Activated CD4-positive, alpha-beta T cell treated with anti-CD3 and anti-CD28 coated beads, Interleukin-2, amount 10 ng/mL, durations not matched to agents 7 days and 5 days (primary cell): ENCODE results near the gene PIK3R5. TPM values are rescaled to one million over a fixed set of nuclear protein-coding genes. Genes with fewer than 3 reads are reported as not detected.

Source experiments
- CTCF ChIA-PET: fragments of 350-600 bp; sonication (Branson Sonifier 250); formaldehyde crosslinking; loops from one replicate; lab custom pipeline; 2021; ENCODE audit warnings: antibody characterized with exemption; lab: Charles Lee
- POLR2A ChIA-PET: fragments of 350-600 bp; sonication (Branson Sonifier 250); formaldehyde crosslinking; loops from one replicate; lab custom pipeline; 2021; ENCODE audit warnings: antibody characterized with exemption; lab: Charles Lee
- DNase-seq: peaks from one replicate; pipeline ENCODE4 v3.0.0-alpha.2; 2020
- H3K27ac Mint-ChIP-seq: one replicate; pipeline ENCODE4 v1.8.0; 2021; ENCODE audit warnings: mild to moderate bottlenecking, moderate library complexity, mixed read lengths
- H3K27me3 Mint-ChIP-seq: one replicate; pipeline ENCODE4 v1.8.0; 2021; ENCODE audit warnings: mixed read lengths
- H3K36me3 Mint-ChIP-seq: one replicate; pipeline ENCODE4 v1.8.0; 2021; ENCODE audit warnings: low read depth, mixed read lengths
- H3K4me1 Mint-ChIP-seq: one replicate; pipeline ENCODE4 v1.8.0; 2021; ENCODE audit warnings: mixed read lengths
- H3K4me3 Mint-ChIP-seq: one replicate; pipeline ENCODE4 v1.8.0; 2021; ENCODE audit warnings: mild to moderate bottlenecking, moderate library complexity, mixed read lengths
- H3K9me3 Mint-ChIP-seq: one replicate; pipeline ENCODE4 v1.8.0; 2021; ENCODE audit warnings: mixed read lengths
- total RNA-seq, 2 experiments: library from RNA; stranded (reverse); gene quantifications; one replicate each; pipeline ENCODE4 v1.2.3, GENCODE V29; 2021

The PIK3R5 gene
- total RNA-seq, 2 experiments from 2014 or later, result 73.4 to 77.6 TPM

DNA sequence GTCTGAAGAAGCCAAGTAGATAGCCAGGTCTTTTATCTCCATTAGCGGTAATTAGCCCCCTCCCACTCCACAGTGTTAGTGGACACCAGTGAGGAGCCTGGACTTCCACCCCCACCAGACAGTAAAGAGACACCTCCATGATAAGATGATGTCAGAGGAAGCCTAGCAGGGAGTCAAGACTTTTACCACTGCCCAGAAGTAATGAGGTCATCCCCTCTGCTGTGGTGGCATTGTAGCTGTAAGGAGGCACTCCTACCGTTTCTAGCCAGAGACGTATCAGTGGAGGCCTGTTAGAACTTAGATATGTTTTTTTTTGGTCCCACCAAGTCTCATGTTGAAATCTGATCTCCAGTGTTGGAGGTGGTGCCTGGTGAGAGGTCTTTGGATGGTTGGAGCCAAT, 38.1 kb downstream of the PIK3R5 start:
- H3K36me3 Mint-ChIP-seq, result peaks cover 60% of the 10 kb centered on the region
- H3K4me3 Mint-ChIP-seq, result no peak overlapping the region
- no peak for DNase-seq
- CTCF ChIA-PET, result interaction anchor here (0.6 kb wide), 1 partner anchor 65 kb away, joined by 3 read pairs; no protein-coding TSS in a partner anchor
- no peaks in the 10 kb centered on the region for H3K27me3 Mint-ChIP-seq
- H3K9me3 Mint-ChIP-seq, result peaks cover 45% of the 10 kb centered on the region
- H3K4me1 Mint-ChIP-seq, result peaks cover 29% of the 10 kb centered on the region
- POLR2A ChIA-PET, result no interaction called here
- H3K27ac Mint-ChIP-seq, result no peak overlapping the region

DNA sequence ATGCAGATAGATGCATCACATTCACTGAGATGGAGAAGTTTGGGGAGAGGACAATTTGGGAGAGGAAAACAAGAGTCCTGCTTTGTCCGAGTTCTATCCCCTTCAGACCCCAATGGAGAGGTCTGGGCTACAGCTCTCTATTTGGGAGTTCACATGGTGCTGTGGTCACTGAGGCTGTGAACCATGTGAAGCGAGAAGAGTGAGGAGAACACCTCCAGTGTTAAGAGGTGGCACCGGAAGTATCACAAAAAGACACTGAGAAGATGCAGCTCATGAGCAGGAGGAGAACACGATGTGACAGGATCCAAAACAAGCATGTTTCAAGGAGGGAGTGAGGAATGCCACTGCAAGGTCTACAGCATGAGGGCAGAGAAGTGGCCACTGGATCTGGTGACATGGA, 39.7 kb downstream of the PIK3R5 start:
- H3K27me3 Mint-ChIP-seq, result no peaks in the 10 kb centered on the region
- no peak for DNase-seq
- POLR2A ChIA-PET, result no interaction called here
- CTCF ChIA-PET, result interaction anchor here (1.1 kb wide), 1 partner anchor 13 kb away, joined by 4 read pairs; no protein-coding TSS in a partner anchor
- peaks cover 24% of the 10 kb centered on the region for H3K4me1 Mint-ChIP-seq
- no peak overlapping the region for H3K27ac Mint-ChIP-seq
- peaks cover 57% of the 10 kb centered on the region for H3K36me3 Mint-ChIP-seq
- H3K9me3 Mint-ChIP-seq, result peaks cover 38% of the 10 kb centered on the region
- H3K4me3 Mint-ChIP-seq, result no peak overlapping the region

DNA sequence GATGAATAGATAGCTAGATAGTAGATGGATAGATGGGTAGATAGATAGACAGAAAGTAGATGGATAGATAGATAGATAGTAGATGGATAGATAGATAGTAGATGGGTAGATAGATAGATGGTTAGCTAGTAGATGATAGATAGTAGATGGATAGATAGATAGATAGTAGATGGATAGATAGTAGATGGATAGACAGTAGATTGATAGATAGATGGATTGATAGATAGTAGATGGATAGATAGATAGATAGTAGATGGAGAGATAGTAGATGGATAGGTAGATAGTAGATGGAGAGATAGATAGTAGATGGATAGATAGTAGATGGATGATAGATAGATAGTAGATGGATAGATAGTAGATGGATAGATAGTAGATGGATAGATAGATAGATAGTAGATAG, 40.4 kb downstream of the PIK3R5 start:
- no peaks in the 10 kb centered on the region for H3K27me3 Mint-ChIP-seq
- ChIA-PET POLR2A (no interaction called here), CTCF (interaction anchor here (1.1 kb wide), 1 partner anchor 12 kb away, joined by 4 read pairs; no protein-coding TSS in a partner anchor)
- H3K4me1 Mint-ChIP-seq, result peaks cover 20% of the 10 kb centered on the region
- no peak for DNase-seq
- no peak overlapping the region for H3K4me3 Mint-ChIP-seq
- H3K27ac Mint-ChIP-seq, result no peak overlapping the region
- peaks cover 34% of the 10 kb centered on the region for H3K9me3 Mint-ChIP-seq
- H3K36me3 Mint-ChIP-seq, result peaks cover 51% of the 10 kb centered on the region

DNA sequence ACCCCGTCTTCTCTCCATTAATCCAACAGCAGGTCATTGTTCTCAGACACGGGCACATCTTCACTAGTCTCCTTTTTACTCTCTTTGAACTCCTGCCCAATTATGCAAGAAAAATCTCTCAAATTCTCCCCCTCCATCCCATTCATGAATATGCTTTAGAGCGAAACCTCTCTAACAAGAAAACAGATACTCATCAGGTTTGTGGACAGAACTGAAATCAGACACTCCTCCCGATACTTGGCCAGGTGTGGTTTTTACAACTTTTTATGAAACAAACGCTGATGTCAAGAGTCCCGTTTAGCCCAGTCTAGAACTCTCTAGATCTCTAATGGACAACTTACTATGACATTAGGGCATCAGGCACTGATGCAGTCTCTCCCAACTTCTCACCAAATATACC, 40.9 kb downstream of the PIK3R5 start:
- CTCF ChIA-PET, result no interaction called here
- no peak for DNase-seq
- H3K27me3 Mint-ChIP-seq, result no peaks in the 10 kb centered on the region
- H3K4me1 Mint-ChIP-seq, result peaks cover 16% of the 10 kb centered on the region
- H3K4me3 Mint-ChIP-seq, result no peak overlapping the region
- H3K27ac Mint-ChIP-seq, result no peak overlapping the region
- POLR2A ChIA-PET, result no interaction called here
- peaks cover 51% of the 10 kb centered on the region for H3K36me3 Mint-ChIP-seq
- peaks cover 30% of the 10 kb centered on the region for H3K9me3 Mint-ChIP-seq

DNA sequence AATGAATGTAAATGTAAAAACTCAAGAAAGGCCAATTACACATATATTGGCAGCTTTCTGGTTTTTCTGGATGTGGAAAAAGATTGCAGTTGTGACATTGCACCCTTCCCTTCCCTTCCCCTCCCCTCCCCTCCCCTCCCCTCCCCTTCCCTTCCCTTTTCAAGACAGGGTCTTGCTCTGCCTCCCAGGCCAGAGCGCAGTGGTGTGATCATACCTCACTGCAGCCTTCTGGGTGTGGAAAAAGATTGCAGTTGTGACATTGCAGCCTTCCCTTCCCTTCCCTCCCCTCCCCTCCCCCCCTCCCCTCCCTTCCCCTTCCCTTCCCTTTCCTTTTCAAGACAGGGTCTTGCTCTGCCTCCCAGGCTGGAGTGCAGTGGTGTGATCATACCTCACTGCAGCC, 41.7 kb downstream of the PIK3R5 start:
- Mint-ChIP-seq H3K9me3 (peaks cover 32% of the 10 kb centered on the region), H3K27ac (no peak overlapping the region), H3K27me3 (no peaks in the 10 kb centered on the region), H3K4me3 (no peak overlapping the region), H3K4me1 (peaks cover 16% of the 10 kb centered on the region), H3K36me3 (peaks cover 54% of the 10 kb centered on the region)
- ChIA-PET CTCF (no interaction called here), POLR2A (no interaction called here)
- no peak for DNase-seq

- Mint-ChIP-seq H3K27ac (no peak overlapping the region), H3K36me3 (peaks cover 54% of the 10 kb centered on the region), H3K9me3 (peaks cover 29% of the 10 kb centered on the region), H3K4me1 (peaks cover 16% of the 10 kb centered on the region), H3K4me3 (no peak overlapping the region), H3K27me3 (no peaks in the 10 kb centered on the region)
- no peak for DNase-seq
- CTCF ChIA-PET, result interaction anchor here (1.1 to 1.8 kb wide), 2 partner anchors 9 to 15 kb away, joined by 4 to 5 read pairs; no protein-coding TSS in a partner anchor
- POLR2A ChIA-PET, result no interaction called here
Observed at GRCh38 chr17:8922928-8923327, 42.6 kb downstream of the PIK3R5 start.

DNA sequence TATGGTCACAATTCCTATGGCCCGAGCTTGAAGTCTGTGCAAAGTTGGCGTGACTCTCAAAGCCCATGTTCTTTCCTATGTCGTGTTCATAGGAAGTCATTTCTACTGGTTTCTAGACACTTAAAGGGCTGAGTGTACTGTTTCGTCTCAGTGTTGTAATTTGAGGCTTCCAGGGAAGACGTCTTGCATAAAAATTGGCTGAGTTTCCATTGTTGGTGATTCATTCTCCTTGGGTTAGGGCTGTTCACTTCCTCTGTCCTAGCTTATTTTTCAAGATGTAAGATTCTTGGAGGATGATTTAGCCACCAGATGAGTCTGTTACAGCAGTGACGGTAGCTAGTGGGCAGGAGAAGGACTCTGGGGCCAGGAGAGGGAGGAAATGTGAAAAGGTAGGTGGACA, 43.1 kb downstream of the PIK3R5 start:
- no peak overlapping the region for H3K27ac Mint-ChIP-seq
- H3K27me3 Mint-ChIP-seq, result no peaks in the 10 kb centered on the region
- POLR2A ChIA-PET, result no interaction called here

GRCh38 chr17:8921147-8921546, 44.4 kb downstream of the PIK3R5 start:
- no peak overlapping the region for H3K4me3 Mint-ChIP-seq
- H3K27ac Mint-ChIP-seq, result no peak overlapping the region
- peaks cover 55% of the 10 kb centered on the region for H3K36me3 Mint-ChIP-seq

More for the DNA sequence above, 43.1 kb downstream of the PIK3R5 start:
- peaks cover 28% of the 10 kb centered on the region for H3K9me3 Mint-ChIP-seq
- no peak overlapping the region for H3K4me3 Mint-ChIP-seq
- H3K4me1 Mint-ChIP-seq, result peaks cover 16% of the 10 kb centered on the region
- CTCF ChIA-PET, result interaction anchor here (1.1 to 1.8 kb wide), 2 partner anchors 9 to 14 kb away, joined by 4 to 5 read pairs; no protein-coding TSS in a partner anchor
- H3K36me3 Mint-ChIP-seq, result peaks cover 52% of the 10 kb centered on the region
- no peak for DNase-seq

GRCh38 chr17:8918807-8919465, 46.6 kb downstream of the PIK3R5 start:
- Mint-ChIP-seq H3K36me3 (peaks cover 61% of the 10 kb centered on the region), H3K9me3 (peaks cover 27% of the 10 kb centered on the region), H3K4me3 (no peak overlapping the region), H3K27me3 (no peaks in the 10 kb centered on the region), H3K4me1 (peaks cover 24% of the 10 kb centered on the region), H3K27ac (no peak overlapping the region)
- ChIA-PET CTCF (interaction anchor here (1.2 kb wide), 1 partner anchor 19 kb away, joined by 3 read pairs; no protein-coding TSS in a partner anchor), POLR2A (no interaction called here)
- DNase-seq, result no peak

More at GRCh38 chr17:8921147-8921546, 44.4 kb downstream of the PIK3R5 start:
- Mint-ChIP-seq H3K27me3 (no peaks in the 10 kb centered on the region), H3K4me1 (peaks cover 16% of the 10 kb centered on the region), H3K9me3 (peaks cover 27% of the 10 kb centered on the region)
- CTCF ChIA-PET, result no interaction called here
- DNase-seq, result no peak
- POLR2A ChIA-PET, result no interaction called here

DNA sequence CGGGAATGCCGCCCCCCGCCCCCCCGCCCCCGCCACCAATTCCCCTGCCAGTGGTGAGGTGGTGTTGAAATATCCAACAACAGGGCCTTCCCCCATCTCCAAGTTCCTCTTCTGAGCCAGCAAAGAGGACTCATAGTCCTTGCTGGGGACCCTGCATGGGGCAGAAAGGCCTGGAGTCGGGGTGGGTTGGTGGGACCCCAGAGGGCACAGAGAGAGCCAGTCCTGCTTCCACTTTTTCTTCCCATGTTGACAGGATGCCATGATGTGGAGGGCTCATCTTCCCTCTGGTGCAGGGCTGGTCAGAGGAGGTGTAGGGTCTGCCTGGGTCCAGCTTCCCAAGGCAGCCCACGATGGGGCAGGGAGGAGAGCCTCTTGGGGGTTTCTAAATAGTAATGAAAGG, 49.0 kb downstream of the PIK3R5 start:
- no peak overlapping the region for H3K4me3 Mint-ChIP-seq
- ChIA-PET CTCF (no interaction called here), POLR2A (no interaction called here)
- H3K4me1 Mint-ChIP-seq, result peaks cover 17% of the 10 kb centered on the region
- H3K36me3 Mint-ChIP-seq, result peaks cover 58% of the 10 kb centered on the region
- H3K9me3 Mint-ChIP-seq, result peaks cover 22% of the 10 kb centered on the region
- H3K27ac Mint-ChIP-seq, result no peak overlapping the region
- no peak for DNase-seq
- H3K27me3 Mint-ChIP-seq, result no peaks in the 10 kb centered on the region

- peaks cover 64% of the 10 kb centered on the region for H3K36me3 Mint-ChIP-seq
- ChIA-PET POLR2A (no interaction called here), CTCF (interaction anchor here (1.3 to 1.5 kb wide), 2 partner anchors 15 to 35 kb away, joined by 3 to 5 read pairs; no protein-coding TSS in a partner anchor)
- no peak for DNase-seq
- H3K27me3 Mint-ChIP-seq, result no peaks in the 10 kb centered on the region
- peak overlapping the region; percentile 52 for H3K27ac Mint-ChIP-seq
- peaks cover 14% of the 10 kb centered on the region for H3K4me1 Mint-ChIP-seq
- H3K9me3 Mint-ChIP-seq, result peaks cover 19% of the 10 kb centered on the region
- no peak overlapping the region for H3K4me3 Mint-ChIP-seq
Observed at GRCh38 chr17:8914554-8914953, 51.0 kb downstream of the PIK3R5 start.

- CTCF ChIA-PET, result interaction anchor here (0.6 to 1.5 kb wide), 4 partner anchors 12 to 1715 kb away, joined by 3 to 5 read pairs (median 4); no protein-coding TSS in a partner anchor
Observed at GRCh38 chr17:8913879-8914278, 51.6 kb downstream of the PIK3R5 start.

GRCh38 chr17:8913091-8913490, 52.4 kb downstream of the PIK3R5 start:
- no peak overlapping the region for H3K27ac Mint-ChIP-seq
- peaks cover 8% of the 10 kb centered on the region for H3K9me3 Mint-ChIP-seq

More at GRCh38 chr17:8913879-8914278, 51.6 kb downstream of the PIK3R5 start:
- no peaks in the 10 kb centered on the region for H3K27me3 Mint-ChIP-seq
- no peak overlapping the region for H3K27ac Mint-ChIP-seq
- peaks cover 12% of the 10 kb centered on the region for H3K4me1 Mint-ChIP-seq
- H3K4me3 Mint-ChIP-seq, result no peak overlapping the region
- H3K36me3 Mint-ChIP-seq, result peaks cover 62% of the 10 kb centered on the region
- peaks cover 13% of the 10 kb centered on the region for H3K9me3 Mint-ChIP-seq
- POLR2A ChIA-PET, result no interaction called here
- DNase-seq, result no peak

More at GRCh38 chr17:8913091-8913490, 52.4 kb downstream of the PIK3R5 start:
- POLR2A ChIA-PET, result no interaction called here
- Mint-ChIP-seq H3K4me1 (peaks cover 13% of the 10 kb centered on the region), H3K4me3 (no peak overlapping the region), H3K36me3 (peaks cover 62% of the 10 kb centered on the region), H3K27me3 (no peaks in the 10 kb centered on the region)
- DNase-seq, result no peak
- CTCF ChIA-PET, result interaction anchor here (0.6 to 1.5 kb wide), 7 partner anchors 11 to 1714 kb away, joined by 3 to 5 read pairs (median 4); no protein-coding TSS in a partner anchor
